ENCODE data around the gene TAAR2.

GRCh38 chr6:132596201-132596600 is 27.9 kb downstream of the TAAR2 start:
- no peak for TF ChIP-seq POLR2AphosphoS5 (IDR thresholded peaks at IDR 0.05)
- TF ChIP-seq CTCF (IDR thresholded peaks at IDR 0.05): no peak
- TF ChIP-seq EP300 (IDR thresholded peaks at IDR 0.05): no peak
- no peak for TF ChIP-seq POLR2A (IDR thresholded peaks at IDR 0.05)

Data from gastroesophageal sphincter (tissue), 3 donors.